COR-L47 (cell line): ENCODE data around the gene POLN.
A peak's percentile ranks its signal among the peaks of the same experiment; 100 is the strongest.

Experiments used
- DNase-seq: peaks from one replicate; lab custom pipeline; 2025; lab: John Stamatoyannopoulos, UW

The POLN gene

DNA sequence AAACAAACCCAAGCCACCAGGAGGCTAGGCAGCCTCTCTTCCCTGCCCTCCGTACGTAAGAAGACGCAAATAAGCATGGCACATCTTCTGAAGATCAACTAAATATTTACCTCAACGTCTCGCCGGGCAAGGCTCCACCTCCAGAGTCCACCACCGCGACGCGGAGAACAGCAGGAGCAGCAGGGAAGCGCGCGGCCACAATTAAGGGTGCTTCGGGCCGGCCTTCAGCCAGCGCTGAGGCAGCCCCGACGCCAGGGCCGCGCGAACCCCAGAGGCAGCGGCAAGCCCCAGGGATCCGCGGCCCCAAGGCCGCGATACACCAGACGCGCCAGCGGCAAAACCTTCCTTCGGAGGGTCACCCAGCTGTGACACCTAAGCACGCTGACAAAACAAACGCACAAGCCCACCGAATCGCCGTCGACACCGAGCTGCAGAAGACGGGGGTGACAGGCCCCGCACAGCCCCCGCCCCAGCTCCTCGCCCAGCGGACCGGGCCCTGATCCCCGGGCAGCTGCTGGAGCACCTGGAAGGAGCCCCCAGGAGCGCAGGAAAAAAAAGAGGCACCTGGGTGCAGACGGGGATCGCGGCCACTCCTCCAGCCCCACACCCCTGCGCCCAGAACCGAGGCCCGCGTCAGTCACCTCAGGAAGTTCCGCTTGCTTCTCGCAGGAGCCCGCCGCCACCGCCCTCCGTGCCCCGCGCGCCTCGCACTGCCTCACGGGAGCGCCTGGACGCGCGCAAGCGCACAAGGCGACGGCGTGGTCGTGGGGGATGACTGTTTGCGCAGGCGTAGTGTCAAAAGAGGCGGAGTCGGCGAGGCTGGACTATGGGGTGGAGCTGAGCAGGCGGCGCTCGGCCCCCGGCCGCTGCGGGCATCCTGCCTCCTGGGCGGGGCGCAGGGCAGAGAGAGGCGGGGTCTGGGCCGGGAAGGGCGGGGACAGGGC is at the start of gene POLN, which contains the start of gene HAUS3:
Gene POLN (minus strand): TSS at position 712 of the 944 bp plus-strand sequence. CDS start 12,890 bp downstream, outside the sequence.
Gene HAUS3 (minus strand): TSS at position 712 of the 944 bp plus-strand sequence. CDS start 1,175 bp downstream, outside the sequence.
- DNase-seq = peak; percentile 96

DNA sequence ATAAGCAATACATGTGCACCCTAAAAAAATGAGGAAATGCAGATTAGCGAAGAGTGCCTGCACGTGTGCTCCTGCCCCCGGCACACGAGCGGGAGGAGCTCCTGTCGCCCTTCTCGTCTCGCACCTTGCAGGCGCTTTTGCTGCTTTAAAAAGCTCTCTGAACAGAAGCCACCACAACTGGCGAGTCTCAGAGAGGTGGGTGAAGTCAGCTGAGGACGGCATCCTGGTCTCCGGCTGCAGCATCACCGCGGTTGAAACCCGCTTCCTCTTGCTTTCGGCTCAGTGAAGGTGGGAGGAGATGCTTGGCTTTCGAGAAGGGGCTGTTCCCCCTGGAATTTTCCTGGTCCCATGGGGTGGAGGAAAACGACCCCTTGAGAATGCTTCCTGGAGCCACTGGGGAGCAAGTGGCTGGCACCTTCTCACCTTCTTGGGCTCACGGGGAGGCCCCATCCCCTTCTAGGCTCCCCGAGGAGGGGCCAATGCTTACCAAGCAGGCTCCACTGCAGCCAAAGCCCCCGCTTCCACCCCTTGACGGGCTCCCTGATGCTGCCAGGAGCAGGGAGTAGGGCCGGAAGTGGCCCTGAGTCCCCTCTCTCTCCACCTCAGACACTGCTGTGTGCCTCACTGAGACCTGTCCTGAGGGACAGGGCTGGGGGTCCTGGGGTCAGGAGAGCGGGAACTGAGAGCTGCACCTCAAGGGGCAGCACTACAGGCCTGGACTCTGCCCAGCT is 49.2 kb upstream of the POLN start:
- DNase-seq = no peak

DNA sequence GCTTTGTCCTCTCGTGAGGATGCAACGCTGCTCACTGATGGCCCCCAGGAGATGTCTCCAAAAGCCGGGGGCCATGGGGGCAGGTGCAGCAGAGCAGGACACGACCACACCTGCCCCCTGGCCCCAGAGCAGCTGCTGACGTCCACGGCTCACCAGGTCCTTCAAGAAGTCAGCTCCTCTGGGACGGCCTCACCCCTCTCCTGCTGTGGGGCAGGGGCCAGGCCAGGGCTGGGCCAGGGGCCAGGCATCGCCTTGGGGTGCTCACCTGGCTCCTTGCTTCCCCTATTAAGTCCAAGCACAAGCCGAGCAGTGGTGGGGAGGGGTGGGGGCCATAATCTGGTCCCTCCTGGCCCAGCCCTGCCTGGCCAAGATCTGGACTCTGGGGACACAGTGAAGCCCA is 48.6 kb upstream of the POLN start:
- no peak for DNase-seq

DNA sequence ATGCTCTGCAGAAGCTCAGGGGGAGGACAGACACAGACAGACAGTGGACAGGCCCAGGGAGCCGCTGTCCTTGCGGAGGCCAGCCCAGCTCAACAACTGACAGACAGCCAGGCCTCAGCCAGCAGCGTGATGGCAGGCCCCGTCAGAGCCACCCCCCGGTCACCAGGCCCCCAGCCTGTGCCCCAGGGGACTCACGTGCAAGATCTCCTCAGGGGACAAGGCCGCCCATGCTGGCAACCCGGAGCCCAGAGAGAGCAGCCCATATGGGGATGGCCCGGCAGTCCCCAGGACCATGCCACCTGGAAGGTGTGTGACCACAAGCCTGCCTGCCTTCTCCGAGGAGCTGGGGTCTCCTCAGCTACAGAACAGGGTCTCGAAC is 48.0 kb upstream of the POLN start:
- no peak for DNase-seq

DNA sequence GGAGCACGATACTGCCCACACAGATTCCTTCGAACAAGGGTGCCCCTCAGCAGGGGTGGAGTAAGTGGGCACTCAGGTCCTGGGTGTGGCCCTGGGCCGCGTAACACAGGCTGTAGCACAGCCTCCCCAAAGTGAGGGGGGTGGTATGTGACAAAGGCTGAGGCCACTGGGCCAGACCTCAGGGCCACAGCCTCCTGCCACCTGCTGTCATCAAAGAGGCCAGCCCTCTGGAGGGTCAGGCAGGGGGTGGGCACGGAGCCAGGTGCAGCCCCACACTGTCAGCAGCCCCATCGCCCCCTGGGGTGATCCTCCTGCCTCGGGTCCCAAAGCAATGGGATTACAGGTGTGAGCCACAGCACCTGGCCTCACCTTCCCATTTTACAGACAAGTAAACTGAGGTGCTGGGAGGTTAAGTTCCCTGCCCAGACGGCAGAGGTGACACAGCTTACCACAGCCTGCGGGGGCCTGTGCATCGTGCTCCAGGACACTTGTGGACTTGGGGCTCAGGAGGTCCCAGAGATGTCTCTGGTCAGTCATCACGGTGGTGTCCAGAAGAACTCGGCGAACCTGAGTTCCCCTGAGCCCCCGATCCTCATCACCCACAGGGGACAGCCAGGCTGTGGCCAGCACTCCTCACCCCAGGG is 47.5 kb upstream of the POLN start:
- no peak for DNase-seq

DNA sequence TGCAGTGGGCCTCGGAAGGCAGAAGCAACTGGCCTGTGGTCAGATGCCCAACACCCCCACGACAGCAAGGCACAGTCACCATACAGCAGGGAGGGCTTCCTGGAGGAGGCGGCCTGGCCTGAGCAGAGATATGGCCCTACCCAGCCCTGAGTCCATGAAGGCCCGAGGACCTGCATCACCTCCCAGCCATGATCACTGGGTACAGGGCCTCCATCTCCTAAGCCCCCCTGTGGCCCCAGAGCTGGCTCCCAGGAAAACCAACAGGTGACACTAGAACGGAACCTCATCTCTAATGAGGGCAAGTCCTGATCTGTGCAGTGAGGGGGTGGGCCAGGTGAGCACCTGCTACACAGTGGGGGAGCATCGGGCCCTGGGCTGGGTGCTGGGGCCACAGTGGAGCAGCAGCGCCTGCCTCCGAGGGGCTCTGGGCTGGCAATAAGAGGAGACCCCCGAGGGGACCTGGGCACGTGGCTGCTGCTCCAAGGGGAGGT is 46.2 kb upstream of the POLN start:
- no peak for DNase-seq

DNA sequence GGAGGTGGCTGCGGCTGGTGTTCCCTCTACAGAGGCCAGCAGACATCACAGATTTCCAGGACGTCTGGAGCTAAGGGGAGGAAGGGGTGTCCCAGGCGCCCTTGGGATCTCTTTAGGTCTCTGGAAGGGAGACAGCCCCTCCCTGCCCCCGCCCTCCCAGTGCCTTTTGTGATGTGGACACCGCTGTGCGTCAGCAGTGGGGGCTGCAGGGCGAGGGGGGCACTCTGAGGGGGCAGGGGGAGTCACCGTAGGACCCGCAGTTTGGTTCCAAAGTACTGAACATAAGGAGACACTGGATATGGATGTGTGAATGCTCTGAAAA is 45.6 kb upstream of the POLN start:
- no peak for DNase-seq

DNA sequence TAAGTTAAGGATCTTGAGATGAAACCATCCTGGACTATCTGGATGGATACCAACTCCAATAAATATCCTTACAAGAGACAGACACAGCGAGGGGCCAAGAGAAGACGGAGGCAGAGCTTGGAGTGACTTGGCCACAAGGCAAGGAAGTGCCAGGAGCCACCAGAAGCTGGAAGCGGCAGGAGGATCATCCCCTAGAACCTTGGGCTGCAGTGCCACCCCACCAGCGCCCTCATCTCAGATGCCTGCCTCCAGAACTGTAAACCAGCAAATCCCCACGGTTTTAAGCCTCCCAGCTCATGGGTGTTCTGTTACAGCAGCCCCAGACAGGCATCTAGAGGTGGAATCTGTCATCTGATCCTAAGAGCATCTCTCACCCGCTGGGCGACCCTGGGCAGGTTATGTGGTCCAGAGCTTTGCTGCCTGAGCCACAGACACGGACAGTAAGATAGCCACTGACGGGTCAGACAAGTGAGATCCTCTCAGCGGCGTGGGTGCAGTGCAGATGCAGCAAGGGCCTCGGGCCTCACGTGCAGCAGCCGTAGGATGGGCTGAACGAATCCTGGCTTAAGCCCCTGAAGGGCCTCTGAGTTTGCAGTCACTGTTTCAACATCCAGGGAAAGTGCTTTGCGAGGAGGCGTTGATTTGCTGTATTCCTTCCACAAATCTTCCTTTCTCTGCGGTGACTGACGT is 45.1 kb upstream of the POLN start:
- no peak for DNase-seq

DNA sequence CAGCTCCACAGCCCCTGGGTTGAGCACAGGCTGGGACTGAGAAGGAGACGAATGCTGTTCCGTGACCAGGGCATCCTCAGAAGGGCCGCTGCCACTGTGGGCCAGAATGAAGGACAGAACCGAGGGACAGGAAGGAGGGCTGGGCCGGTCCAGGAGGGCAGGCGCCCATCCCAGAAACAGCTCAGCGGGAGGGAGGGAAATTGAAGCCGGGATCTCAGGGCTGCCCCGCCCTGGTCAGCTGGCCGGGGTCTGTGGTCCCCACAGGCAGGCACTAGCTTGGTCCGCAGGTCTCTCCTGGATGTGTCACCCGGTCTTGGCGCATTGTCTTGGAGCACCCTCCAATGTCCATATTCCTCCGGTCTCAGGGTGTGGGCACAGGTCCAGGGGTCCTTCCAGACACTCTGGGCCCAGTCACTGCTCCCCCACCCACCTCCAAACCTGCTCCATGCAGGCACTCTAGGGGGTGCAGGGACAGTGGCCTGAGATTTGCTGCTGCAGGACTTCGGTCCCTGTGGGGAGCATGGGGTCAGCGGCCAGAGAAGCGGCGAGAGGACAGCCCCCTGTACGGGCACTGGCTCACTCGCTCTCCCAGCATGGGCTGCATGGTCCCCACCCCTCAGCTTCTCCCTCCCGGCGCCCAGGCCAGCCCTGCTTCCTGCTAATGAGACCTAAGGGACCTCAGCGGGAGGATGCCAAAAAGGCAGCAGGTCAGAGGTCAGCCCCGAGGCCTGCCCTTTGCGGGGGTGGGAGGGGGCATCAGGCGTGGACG is 43.9 kb upstream of the POLN start:
- DNase-seq = no peak

DNA sequence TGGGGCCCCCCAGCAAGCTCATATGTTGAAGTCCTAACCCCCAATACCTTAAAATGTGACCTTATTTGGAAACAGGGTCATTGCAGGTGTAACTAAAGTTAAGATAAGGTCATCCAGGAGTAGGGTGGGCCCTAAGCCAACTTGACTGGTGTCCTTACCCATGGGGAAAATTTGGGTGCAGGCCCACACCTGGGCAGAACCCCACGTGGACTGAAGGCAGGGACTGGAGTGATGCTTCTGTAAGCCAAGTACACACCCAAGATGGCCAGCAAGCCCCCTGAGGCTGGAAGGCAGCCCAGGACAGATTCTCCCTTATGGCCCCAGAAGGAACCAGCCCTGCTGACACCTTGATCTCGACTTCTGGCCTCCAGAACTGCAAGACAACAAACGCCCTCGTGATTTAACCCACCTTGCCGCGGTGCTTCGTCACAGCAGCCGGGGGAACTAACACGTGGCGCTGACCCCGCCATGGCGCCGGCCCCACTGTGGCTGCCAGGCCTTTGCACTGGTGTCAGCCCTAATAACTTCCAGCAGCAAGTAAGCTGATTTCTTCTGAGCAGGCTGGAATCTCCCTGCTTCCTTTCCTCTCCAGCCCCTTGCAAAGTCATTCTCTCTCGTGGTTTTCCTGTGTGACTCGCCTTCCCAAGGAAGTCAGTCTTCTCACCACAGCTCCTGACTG is 43.2 kb upstream of the POLN start:
- no peak for DNase-seq

DNA sequence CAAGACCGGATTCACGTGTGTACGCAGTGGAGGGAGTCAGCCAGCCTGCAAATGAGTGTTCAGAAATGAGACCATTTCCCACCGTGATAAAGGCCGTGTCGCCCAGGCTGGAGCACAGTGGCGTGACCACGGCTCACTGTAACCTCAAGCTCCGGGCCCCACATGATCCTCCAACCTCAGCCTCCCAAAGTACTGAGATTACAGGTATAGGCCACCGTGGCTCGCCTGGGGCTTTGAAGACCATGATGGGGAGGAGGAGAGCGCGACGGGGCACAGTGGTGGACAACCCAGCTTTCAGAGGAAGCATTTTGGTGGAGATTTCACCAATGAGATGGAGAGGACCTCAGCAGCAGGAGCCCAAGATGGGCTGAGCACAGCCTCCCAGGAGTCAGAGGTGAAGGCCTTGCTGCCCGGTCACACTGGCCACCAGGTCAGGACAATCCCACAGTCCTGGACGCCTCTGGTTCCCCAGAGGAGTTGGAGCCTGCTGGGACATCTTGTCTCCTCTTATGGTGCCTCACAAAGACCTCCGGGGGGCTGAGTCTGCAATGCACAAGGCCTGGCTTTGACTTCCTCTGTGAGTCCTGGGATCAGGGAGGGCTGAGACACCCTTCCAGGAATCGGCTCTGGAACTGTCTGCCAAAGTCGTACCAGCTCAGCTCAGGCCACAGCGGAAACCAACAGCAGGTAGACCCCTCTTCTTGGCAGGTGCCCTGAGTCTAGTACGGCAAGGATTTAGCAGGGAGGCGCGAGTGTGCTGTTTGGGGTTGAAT is 42.4 kb upstream of the POLN start:
- DNase-seq = no peak

DNA sequence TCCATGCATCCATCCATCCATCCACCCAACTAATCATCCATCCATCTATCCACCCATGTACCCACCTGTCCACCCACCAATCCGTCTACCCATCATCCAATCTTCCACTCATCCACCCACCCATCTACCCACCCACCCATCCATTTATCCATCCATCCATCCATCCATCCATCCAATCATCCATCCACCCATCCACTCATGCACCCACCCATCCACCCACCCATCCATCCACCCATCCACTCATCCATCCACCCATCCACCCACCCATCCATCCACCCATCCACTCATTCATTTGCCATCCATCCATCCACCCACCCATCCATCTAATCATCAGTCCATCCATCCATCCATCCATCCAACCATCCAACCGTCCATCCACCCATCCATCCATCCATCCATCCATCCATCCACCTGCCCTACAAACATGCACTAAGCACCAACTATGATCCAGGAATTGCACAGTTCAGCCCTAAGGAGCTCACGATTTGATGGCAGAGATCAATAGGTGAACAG is 41.3 kb upstream of the POLN start:
- no peak for DNase-seq

DNA sequence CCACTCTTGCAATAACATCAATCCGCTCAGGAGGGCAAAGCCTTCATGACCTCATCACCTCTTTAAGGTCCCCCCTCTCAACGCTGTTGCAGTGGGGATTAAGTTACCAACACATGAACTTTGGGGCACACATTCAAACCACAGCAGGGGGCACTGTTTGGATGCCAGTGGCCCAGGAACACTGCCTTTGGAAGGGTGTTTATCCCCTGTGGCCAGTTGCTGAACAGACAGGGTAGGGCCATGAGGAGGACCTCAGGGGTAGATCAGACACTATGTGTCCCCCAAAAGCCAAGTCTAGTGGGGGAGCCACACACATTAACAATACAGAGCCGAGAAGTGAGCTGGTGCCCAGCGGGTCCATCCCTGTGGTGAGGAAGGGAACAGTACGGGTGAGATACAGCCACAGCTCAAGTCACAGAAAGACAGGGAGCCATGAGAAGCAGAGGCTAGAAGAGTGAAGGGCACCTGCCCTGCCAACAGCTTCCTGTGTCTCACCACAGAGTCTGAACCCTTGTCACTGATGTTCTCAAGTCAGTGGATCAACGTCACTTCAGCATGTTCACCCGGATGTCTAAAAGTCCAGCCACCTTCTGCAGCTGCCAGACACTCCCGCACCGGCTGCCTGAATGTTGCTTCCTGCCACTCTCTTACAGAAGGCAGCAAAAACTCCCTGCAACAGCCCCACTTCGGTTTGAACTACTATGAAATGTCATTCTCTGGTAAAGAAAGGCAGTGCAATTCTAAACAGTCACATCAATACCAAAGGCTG is 39.8 kb upstream of the POLN start:
- no peak for DNase-seq

DNA sequence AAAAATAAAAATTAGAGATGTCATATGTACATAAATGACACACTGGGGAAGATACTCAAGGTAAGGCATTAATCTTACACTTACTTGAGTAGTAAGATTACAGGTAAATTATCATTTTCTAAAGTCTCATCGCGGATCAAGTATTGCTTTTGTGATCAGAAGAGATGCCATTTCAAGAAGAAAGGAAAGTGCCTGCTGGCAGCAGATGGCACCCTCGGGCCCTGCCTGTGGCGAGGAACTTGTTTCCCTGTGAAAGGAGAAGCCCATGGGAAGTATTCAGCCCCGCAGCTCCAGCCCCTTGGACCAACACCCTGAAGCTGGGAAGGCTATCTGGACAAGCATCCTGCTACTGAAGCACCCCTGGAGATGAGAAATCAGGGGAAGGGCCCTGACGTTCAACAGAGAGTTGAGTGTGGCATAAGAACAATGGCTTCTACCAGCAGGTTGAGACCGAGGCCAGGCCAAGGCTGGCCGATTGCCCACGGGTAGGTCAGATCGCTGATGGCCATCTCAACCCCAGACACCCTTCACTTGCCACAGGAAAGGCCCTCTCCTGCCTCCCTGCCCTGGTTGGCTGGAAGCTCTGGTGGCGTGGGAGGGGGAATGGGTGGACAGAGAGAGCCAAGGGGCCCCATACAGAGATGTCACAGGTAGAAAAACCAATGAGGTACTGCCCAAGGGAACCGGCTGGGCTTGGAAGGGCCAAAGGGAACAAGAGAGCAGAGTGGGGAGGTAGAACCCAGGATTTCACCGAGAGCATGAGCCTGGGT is 38.8 kb upstream of the POLN start:
- DNase-seq = peak; percentile 15

DNA sequence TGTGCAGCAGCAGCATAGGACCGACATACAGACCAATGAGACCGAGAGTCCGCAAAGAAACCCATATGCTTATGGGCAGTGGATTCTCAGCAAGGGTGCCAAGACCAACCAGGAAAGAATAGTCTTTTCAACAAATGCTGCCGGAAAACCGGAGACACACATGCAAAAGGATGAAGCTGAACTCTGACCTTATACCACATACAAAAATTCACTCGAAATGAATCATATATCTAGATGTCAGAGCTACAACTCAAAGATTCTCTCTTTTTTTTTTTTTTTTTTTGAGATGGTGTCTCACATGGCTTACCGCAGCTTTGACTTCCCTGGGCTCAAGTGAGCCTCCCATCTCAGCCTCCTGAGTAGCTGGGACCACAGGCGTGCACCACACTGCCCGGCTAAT is 36.0 kb upstream of the POLN start:
- no peak for DNase-seq

DNA sequence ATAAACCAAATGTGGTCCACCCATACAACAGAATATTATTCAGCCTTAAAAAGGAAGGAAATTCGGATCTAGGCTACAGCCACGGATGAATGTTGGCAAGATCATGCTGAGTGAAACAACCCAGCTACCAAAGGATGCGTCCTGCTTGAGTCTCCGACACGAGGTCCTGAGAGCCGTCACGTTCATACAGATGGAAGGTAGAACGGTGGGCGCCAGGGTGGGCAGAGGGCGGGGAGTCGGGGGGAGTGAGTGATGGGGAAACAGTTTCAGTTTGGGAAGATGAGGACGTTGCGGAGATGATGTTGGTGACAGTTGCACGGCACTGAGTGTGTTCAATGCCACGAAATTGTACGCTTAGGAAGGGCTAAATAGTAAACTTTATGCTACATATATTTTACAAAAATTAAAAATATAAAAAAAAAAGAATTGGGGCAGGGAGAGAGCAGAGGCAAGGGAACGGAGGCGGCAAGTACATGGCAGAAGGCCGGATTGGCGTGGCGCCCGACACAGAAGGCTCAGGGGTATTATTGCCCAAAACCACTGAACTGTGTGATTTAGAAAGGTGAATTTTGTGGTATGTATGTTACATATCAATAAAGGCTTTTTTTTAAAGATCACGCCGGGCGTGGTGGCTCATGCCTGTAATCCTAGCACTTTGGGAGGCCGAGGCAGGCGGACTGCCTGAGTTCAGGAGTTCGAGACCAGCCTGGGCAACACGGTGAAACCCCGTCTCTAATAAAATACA is 34.8 kb upstream of the POLN start:
- DNase-seq = no peak

DNA sequence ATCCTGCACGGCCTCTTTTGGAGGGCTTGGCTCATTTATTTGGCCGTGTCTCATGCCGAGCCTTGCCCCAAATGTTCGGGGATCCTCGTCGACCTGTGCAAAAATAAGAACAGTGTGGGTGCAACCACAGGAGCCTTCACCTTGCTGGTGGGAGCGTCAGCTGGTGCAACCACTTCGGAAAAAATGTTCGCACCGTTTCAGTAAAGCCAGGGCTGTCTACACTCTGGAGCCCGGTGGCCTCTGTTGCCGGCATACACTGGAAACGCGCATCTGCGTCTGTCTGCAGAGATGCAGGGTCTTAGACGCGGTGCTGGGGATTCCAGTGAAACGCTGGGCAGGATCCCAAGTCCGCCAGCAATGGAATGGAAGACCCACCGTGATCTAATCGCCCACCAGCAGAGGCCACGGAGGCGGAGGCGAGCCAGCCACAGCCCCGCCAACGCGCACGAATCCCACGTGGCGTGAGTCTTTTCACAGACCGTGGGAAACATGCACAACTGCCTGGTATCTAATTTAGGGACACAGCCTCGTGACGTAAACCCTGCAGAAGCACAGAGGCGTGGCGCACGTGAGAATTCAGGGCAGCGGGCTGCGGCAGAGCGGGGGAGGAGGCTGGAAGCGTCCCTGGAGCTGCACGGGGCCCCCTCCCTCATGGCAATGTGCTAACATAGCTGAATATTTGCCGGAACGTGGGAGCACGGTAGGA is 33.8 kb upstream of the POLN start:
- DNase-seq = no peak
